HG03060 (cell line): ENCODE results near the gene FBXL14.
"Not testable (repeated sequence)": the region's sequence is repeated elsewhere in the genome, so short reads cannot be mapped to it uniquely, and the experiment has no call there.

Experiments
- ATAC-seq: cut with Tn5 transposase; IDR thresholded peaks from one replicate; pipeline ENCODE4 v1.9.1; 2021; ENCODE audit warnings: low read depth, moderate number of reproducible peaks; ENCODE audit not compliant: unreplicated experiment

Gene FBXL14

GRCh38 chr12:1575408-1576401 lies 18.7 kb downstream of the FBXL14 start:
- ATAC-seq = no peak

GRCh38 chr12:1574865-1575259 lies 19.5 kb downstream of the FBXL14 start:
- ATAC-seq = no peak

- no peak for ATAC-seq
These were observed 20.2 kb downstream of the FBXL14 start for GRCh38 chr12:1573960-1574864.

- ATAC-seq = no peak
These were observed 21.6 kb downstream of the FBXL14 start for GRCh38 chr12:1572731-1573130.

- ATAC-seq = no peak
These were observed 26.5 kb downstream of the FBXL14 start for GRCh38 chr12:1567852-1568251.

GRCh38 chr12:1566449-1567135 lies 27.8 kb downstream of the FBXL14 start:
- no peak for ATAC-seq

GRCh38 chr12:1565172-1565571 lies 29.2 kb downstream of the FBXL14 start:
- no peak for ATAC-seq

- ATAC-seq = no peak
These were observed 30.3 kb downstream of the FBXL14 start for GRCh38 chr12:1564067-1564466.

- ATAC-seq = no peak
These were observed 31.5 kb downstream of the FBXL14 start for GRCh38 chr12:1562813-1563407.

- no peak for ATAC-seq
These were observed 33.7 kb downstream of the FBXL14 start for GRCh38 chr12:1560704-1561103.

- ATAC-seq = no peak
These were observed 34.7 kb downstream of the FBXL14 start for GRCh38 chr12:1559676-1560091.

GRCh38 chr12:1558108-1558507 lies 36.3 kb downstream of the FBXL14 start:
- not testable (repeated sequence) for ATAC-seq

- ATAC-seq = peak; percentile 97
These were observed 40.1 kb downstream of the FBXL14 start for GRCh38 chr12:1553987-1554982.

- no peak for ATAC-seq
These were observed 40.8 kb downstream of the FBXL14 start for GRCh38 chr12:1553536-1553935.

- ATAC-seq = no peak
These were observed 41.4 kb downstream of the FBXL14 start for GRCh38 chr12:1552911-1553491.

- no peak for ATAC-seq
These were observed 42.2 kb downstream of the FBXL14 start for GRCh38 chr12:1552171-1552570.

- no peak for ATAC-seq
These were observed 42.9 kb downstream of the FBXL14 start for GRCh38 chr12:1551496-1551895.

- ATAC-seq = no peak
These were observed 47.3 kb downstream of the FBXL14 start for GRCh38 chr12:1546931-1547640.
